OCI-LY3 (cell line): ENCODE measurements around the gene RSPH3.

Experiments
- H2AFZ ChIP-seq: fragments of 200-600, 300-600 bp; shearing (Covaris generic); 2 replicates; pipeline ENCODE4 v1.6.0; 2014; ENCODE audit warnings: antibody characterized with exemption, low read depth, low read length
- H3K27ac ChIP-seq: fragments of 200-600, 300-600 bp; sonication (generic); 2 replicates; pipeline ENCODE4 v1.5.1; 2014; ENCODE audit warnings: mild to moderate bottlenecking, low read length, moderate library complexity, mixed read lengths
- H3K27me3 ChIP-seq: fragments of 200-600, 300-600 bp; sonication (generic); 2 replicates; pipeline ENCODE4 v1.6.1; 2014; ENCODE audit warnings: low read depth, low read length, mixed read lengths
- H3K36me3 ChIP-seq: fragments of 200-600, 300-600 bp; sonication (generic); replicated peaks from 2 replicates; pipeline ENCODE3; 2014; ENCODE audit warnings: low read depth, low read length, mixed read lengths
- H3K4me1 ChIP-seq: fragments of 300-600, 200-600 bp; sonication (generic); 2 replicates; pipeline ENCODE4 v1.6.1; 2014; ENCODE audit warnings: low read length, mixed read lengths
- H3K4me2 ChIP-seq: fragments of 200-600, 300-600 bp; sonication (generic); 2 replicates; pipeline ENCODE4 v1.6.1; 2014; ENCODE audit warnings: low read length, mixed read lengths
- H3K4me3 ChIP-seq: fragments of 300-600, 200-600 bp; sonication (generic); 2 replicates; pipeline ENCODE4 v1.5.1; 2014; ENCODE audit warnings: antibody characterized with exemption, mild to moderate bottlenecking, low read length, moderate library complexity
- H3K79me2 ChIP-seq: fragments of 300-600, 200-600 bp; shearing (Covaris generic); 2 replicates; pipeline ENCODE4 v1.6.1; 2014; ENCODE audit warnings: mild to moderate bottlenecking, low read length, mixed read lengths
- H3K9ac ChIP-seq: fragments of 300-600, 200-600 bp; shearing (Covaris generic); 2 replicates; pipeline ENCODE4 v1.6.0; 2014; ENCODE audit warnings: mild to moderate bottlenecking, low read length, moderate library complexity
- H3K9me3 ChIP-seq: fragments of 200-600, 300-600 bp; shearing (Covaris generic); 2 replicates; pipeline ENCODE4 v1.6.1; 2014; ENCODE audit warnings: low read length, mixed read lengths; ENCODE audit not compliant: insufficient read depth
- H4K20me1 ChIP-seq: fragments of 200-600, 300-600 bp; sonication (generic); 2 replicates; pipeline ENCODE4 v1.6.1; 2016; ENCODE audit warnings: low read length, mixed read lengths; ENCODE audit not compliant: insufficient read depth
- CTCF ChIP-seq: fragments of 200-600, 300-600 bp; sonication (generic); IDR thresholded peaks from 2 replicates; pipeline ENCODE4 v1.5.1; 2014; ENCODE audit warnings: antibody characterized with exemption, low read length, low read depth
- EZH2phosphoT487 ChIP-seq: fragments of 200-600 bp; shearing (Covaris generic); IDR thresholded peaks from 2 replicates; pipeline ENCODE4 v1.6.1; 2018; ENCODE audit warnings: antibody characterized with exemption, mixed run types, low read depth

Gene RSPH3

GRCh38 chr6:159044899-159045727, 45.1 kb upstream of the RSPH3 start, which contains the start of gene TAGAP:
TSS of gene TAGAP (minus strand) at chr6:159044991. CDS start at chr6:159044146, 845 bp downstream.
- H3K27me3 ChIP-seq: no peaks in the 10 kb centered on the region
- H3K27ac ChIP-seq: peak within 1 kb of the TSS; percentile 100
- peak within 1 kb of the TSS; percentile 90 for H3K4me3 ChIP-seq
- H3K4me1 ChIP-seq: peaks cover 45% of the 10 kb centered on the region
- H3K9me3 ChIP-seq: no peaks in the 10 kb centered on the region
- H3K4me2 ChIP-seq: peak within 1 kb of the TSS; percentile 94
- peaks cover 43% of the 10 kb centered on the region for H3K79me2 ChIP-seq
- no peaks in the 10 kb centered on the region for H4K20me1 ChIP-seq
- peak within 1 kb of the TSS; percentile 55; the same call in 1 of the 2 replicates for H2AFZ ChIP-seq
- TF ChIP-seq CTCF (no peak), EZH2phosphoT487 (no peak)
- peaks cover 42% of the 10 kb centered on the region for H3K36me3 ChIP-seq
- H3K9ac ChIP-seq: peak within 1 kb of the TSS; percentile 91

DNA sequence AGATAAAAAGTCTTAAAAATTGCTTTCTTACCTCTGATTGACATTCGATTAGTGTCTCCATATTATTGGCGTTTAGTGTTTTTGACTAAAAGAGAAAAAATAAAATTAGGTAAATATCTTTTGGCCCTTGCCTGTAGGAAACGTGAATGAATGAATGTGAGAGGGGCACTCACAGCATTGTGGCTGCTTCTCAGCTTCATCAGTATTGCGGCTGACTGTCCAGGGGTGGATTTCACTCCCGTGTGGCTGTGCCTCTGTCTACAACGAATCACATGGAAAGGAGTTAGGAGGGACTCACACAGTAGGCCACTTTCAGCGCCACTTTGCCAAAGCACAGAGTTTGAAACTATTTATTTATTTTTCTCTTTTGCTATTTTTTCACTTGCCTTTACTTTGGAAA, 43.9 kb upstream of the RSPH3 start:
- Histone ChIP-seq H3K9ac (peak overlapping the region; percentile 91), H2AFZ (no peak overlapping the region), H3K4me1 (peaks cover 55% of the 10 kb centered on the region), H3K27me3 (no peaks in the 10 kb centered on the region), H3K4me2 (peak overlapping the region; percentile 94), H3K4me3 (peak overlapping the region; percentile 90), H4K20me1 (no peaks in the 10 kb centered on the region), H3K27ac (peak overlapping the region; percentile 100), H3K36me3 (peaks cover 44% of the 10 kb centered on the region), H3K9me3 (no peaks in the 10 kb centered on the region), H3K79me2 (peaks cover 43% of the 10 kb centered on the region)
- TF ChIP-seq EZH2phosphoT487 (no peak), CTCF (no peak)

DNA sequence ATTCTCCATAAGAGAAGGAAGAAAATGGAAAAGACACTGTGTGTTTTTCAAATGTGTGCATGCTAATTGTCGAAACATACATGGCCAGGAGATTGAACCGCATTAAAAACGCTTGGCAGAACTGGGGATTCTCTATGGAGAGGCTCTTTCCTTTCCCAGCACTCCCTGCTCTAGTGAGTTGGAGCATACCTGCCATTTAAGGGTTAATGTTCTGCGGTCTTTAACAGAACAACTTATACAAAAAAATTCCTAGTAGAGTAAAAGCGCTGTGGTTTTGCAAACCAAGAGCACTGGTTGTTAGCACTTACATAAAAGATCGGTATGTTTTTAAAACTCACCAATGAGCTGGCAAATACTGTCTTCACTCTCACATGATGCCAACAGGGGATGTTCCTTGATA, 43.2 kb upstream of the RSPH3 start:
- peak overlapping the region; percentile 90 for H3K4me3 ChIP-seq
- H4K20me1 ChIP-seq: no peaks in the 10 kb centered on the region

More for the DNA sequence above, 43.2 kb upstream of the RSPH3 start:
- Histone ChIP-seq H3K4me2 (peak overlapping the region; percentile 94), H3K9me3 (no peaks in the 10 kb centered on the region), H3K9ac (peak overlapping the region; percentile 91), H3K79me2 (peaks cover 43% of the 10 kb centered on the region), H3K27me3 (no peaks in the 10 kb centered on the region), H3K27ac (peak overlapping the region; percentile 100), H2AFZ (no peak overlapping the region), H3K4me1 (peaks cover 62% of the 10 kb centered on the region), H3K36me3 (peaks cover 44% of the 10 kb centered on the region)
- TF ChIP-seq CTCF (no peak), EZH2phosphoT487 (no peak)
